K562 (cell line): Measurements from ENCODE around the gene LTB4R2.

ENCODE experiments used
- ATF7 ChIP-seq: fragments of 450-650 bp; IDR thresholded peaks from 2 replicates; pipeline ENCODE4 v1.7.1; 2014; ENCODE audit warnings: mild to moderate bottlenecking, moderate library complexity
- BACH1 ChIP-seq: fragments of 200-800 bp; sonication (Bioruptor generic); IDR thresholded peaks from 2 replicates; pipeline ENCODE4 v1.6.1; 2016; ENCODE audit warnings: missing genetic modification characterization, missing compliant biosample characterization
- BRD4 ChIP-seq: fragments of 200-600 bp; sonication (generic); IDR thresholded peaks from 2 replicates; pipeline ENCODE4 v1.6.1; 2017; ENCODE audit warnings: inconsistent platforms
- CTCF ChIP-seq, 3 experiments: IDR thresholded peaks in 2 of 3; conservative IDR thresholded peaks in 1 of 3; 2 replicates each; pipeline ENCODE4 v1.5.1; 2011 to 2012; ENCODE audit warnings: low read length in 3 of 3, mild to moderate bottlenecking in 3 of 3, control low read depth in 2 of 3, improper control_type of control experiment in 1 of 3, inconsistent platforms in 1 of 3, low read depth in 1 of 3, mixed read lengths in 1 of 3, moderate library complexity in 1 of 3; ENCODE audit not compliant: insufficient read depth in 2 of 3
- E4F1 ChIP-seq: fragments of 250-450 bp; sonication (Bioruptor Pico); IDR thresholded peaks from 2 replicates; pipeline ENCODE4 v1.5.0; 2021; ENCODE audit warnings: mild to moderate bottlenecking, borderline replicate concordance
- HNRNPUL1 ChIP-seq: fragments of 200-400 bp; formaldehyde crosslinking; IDR thresholded peaks from 2 replicates; pipeline ENCODE4 v1.6.1; 2017; ENCODE audit warnings: low read length
- L3MBTL2 ChIP-seq: fragments of 450-650 bp; IDR thresholded peaks from 2 replicates; pipeline ENCODE4 v1.6.1; 2016; ENCODE audit warnings: mild to moderate bottlenecking, moderate library complexity
- POLR2A ChIP-seq: fragments of 450-650 bp; conservative IDR thresholded peaks from 2 replicates; pipeline ENCODE4 v1.6.1; 2016
- REST ChIP-seq, 2 experiments: fragments of 450-650 bp; formaldehyde crosslinking in 1 of 2; IDR thresholded peaks; 2 replicates each; pipeline versions ENCODE4 v1.4.0 to v1.6.1; 2014 to 2020; ENCODE audit warnings: mild to moderate bottlenecking in 2 of 2, borderline replicate concordance in 1 of 2, low read depth in 1 of 2
- SAFB2 ChIP-seq: fragments of 200-400 bp; formaldehyde crosslinking; IDR thresholded peaks from 2 replicates; pipeline ENCODE4 v1.6.1; 2018; ENCODE audit warnings: borderline replicate concordance, low read length, low read depth, moderate library complexity; ENCODE audit not compliant: severe bottlenecking
- SRF ChIP-seq, 2 experiments: fragments of 250-450, 450-650 bp in 1 of 2; sonication (Bioruptor Pico) in 1 of 2; sonication (generic) in 1 of 2; formaldehyde crosslinking; IDR thresholded peaks; 2 replicates each; pipeline versions ENCODE4 v1.5.0 to v1.5.1; 2020 to 2022; ENCODE audit warnings: mild to moderate bottlenecking in 1 of 2, missing genetic modification reagents in 1 of 2
- ZNF12 ChIP-seq: sonication (generic); formaldehyde crosslinking; IDR thresholded peaks from 2 replicates; pipeline ENCODE4 v1.4.0; 2020; ENCODE audit warnings: mild to moderate bottlenecking, missing genetic modification reagents

GRCh38 chr14:24325041-24325530, 15.1 kb downstream of the LTB4R2 start:
- TF ChIP-seq BRD4: no peak
- no peak for TF ChIP-seq ZNF12
- no peak for TF ChIP-seq BACH1 (tag)
- no peak for TF ChIP-seq SRF (CRISPR knock-in tag; IDR thresholded peaks at IDR 0.05)
- TF ChIP-seq L3MBTL2: no peak
- TF ChIP-seq CTCF (IDR thresholded peaks at IDR 0.05 in 2 of 3, conservative IDR thresholded peaks at IDR 0.05 in 1 of 3; ENCODE audit: insufficient read depth in 2 of 3, low read depth in 1 of 3, low read length in 3 of 3): no peak
- TF ChIP-seq E4F1 (CRISPR knock-in tag): no peak
- TF ChIP-seq ATF7: no peak
- TF ChIP-seq HNRNPUL1: no peak
- TF ChIP-seq SAFB2: no peak
- no peak for TF ChIP-seq POLR2A
- TF ChIP-seq REST (IDR thresholded peaks at IDR 0.05; ENCODE audit: borderline replicate concordance): no peak
- TF ChIP-seq REST (CRISPR knock-in tag; IDR thresholded peaks at IDR 0.05; ENCODE audit: low read depth): no peak
